Stomach (tissue), 9 donors: Measurements from ENCODE around the gene TASL. TPM values are rescaled to one million over a fixed set of nuclear protein-coding genes. Genes with fewer than 3 reads are reported as not detected.
A peak's percentile ranks its signal among the peaks of the same experiment; 100 is the strongest.

Experiments
- DNase-seq, 2 donors: peaks; one replicate each; pipeline versions ENCODE4 v3.0.0 to v3.0.0-alpha.2; 2013 to 2019
- H3K27ac ChIP-seq, 5 donors: fragments of 200-600 bp in 4 of 5; sonication (generic) in 4 of 5; one replicate each; pipeline ENCODE4 v1.5.1; 2013 to 2019; ENCODE audit warnings: mild to moderate bottlenecking in 1 of 5, moderate library complexity in 1 of 5
- H3K27me3 ChIP-seq, 3 donors: fragments of 200-600 bp; sonication (generic); one replicate each; pipeline ENCODE4 v1.5.1; 2017 to 2019; ENCODE audit warnings: mixed run types in 1 of 3
- H3K36me3 ChIP-seq, 4 donors: fragments of 200-600 bp; sonication (generic); 1 replicate in 3 of 4; 2 replicates in 1 of 4; pipeline ENCODE4 v1.5.1; 2016 to 2019
- H3K4me1 ChIP-seq, 4 donors: fragments of 200-600 bp; sonication (generic); one replicate each; pipeline ENCODE4 v1.5.1; 2016 to 2019
- H3K4me3 ChIP-seq, 4 donors: fragments of 200-600 bp; sonication (generic) in 3 of 4; one replicate each; pipeline ENCODE4 v1.5.1; 2016 to 2019; ENCODE audit warnings: mild to moderate bottlenecking in 1 of 4
- H3K9me3 ChIP-seq, 4 donors: fragments of 200-600 bp; sonication (generic); one replicate each; pipeline ENCODE4 v1.5.1; 2016 to 2019
- EP300 ChIP-seq: sonication (generic); formaldehyde crosslinking; IDR thresholded peaks from one replicate; pipeline ENCODE4 v1.6.1; 2017; ENCODE audit warnings: antibody characterized with exemption
- POLR2A ChIP-seq, 4 donors: fragments of 450-650 bp; IDR thresholded peaks; one replicate each; pipeline ENCODE4 v1.6.1; 2016; ENCODE audit warnings: antibody characterized with exemption in 4 of 4, control low read depth in 2 of 4, mild to moderate bottlenecking in 1 of 4, moderate library complexity in 1 of 4
- POLR2AphosphoS5 ChIP-seq, 3 donors: sonication (generic); formaldehyde crosslinking; IDR thresholded peaks; one replicate each; pipeline ENCODE4 v1.6.1; 2016; ENCODE audit warnings: antibody characterized with exemption in 3 of 3
- WGBS, 5 donors: extraction: QIAGEN DNeasy Blood & Tissue Kit in 3 of 5; methylation state at CpG; one replicate each; pipeline versions ENCODE4 v1.1.5 to v1.1.7; 2013 to 2018; 5-methylcytosine and 5-hydroxymethylcytosine counted together
- intact Hi-C: fragments of 100-400 bp; cut with DNase I; formaldehyde crosslinking; loops from one replicate; pipeline ENCODE4 v1.15.1; 2023; ENCODE audit warnings: low total_unique reads
- polyA plus RNA-seq, 3 donors: library from polyadenylated mRNA; stranded (reverse); fragments of 200-250 nt; gene quantifications; one replicate each; pipeline ENCODE4 v1.2.3, GENCODE V29; 2013
- total RNA-seq, 5 donors: library from RNA; depleted of rRNA; stranded (reverse); fragments of >200 nt; gene quantifications; one replicate each; pipeline versions ENCODE4 v1.1.0 to v1.2.3, GENCODE V29; 2014 to 2016
- TF ChIP-seq, protein P1 (sequence below), 7 experiments: fragments of 450-650 bp in 4 of 7; fragments of 200-600 bp in 3 of 7; sonication (generic) in 3 of 7; IDR thresholded peaks; one replicate each; pipeline ENCODE4 v1.5.1; 2016 to 2019; ENCODE audit warnings: antibody characterized with exemption in 7 of 7, control low read depth in 2 of 7, mild to moderate bottlenecking in 1 of 7
- donor health status: healthy with polysubstance abuse.
- donor health status: Bipolar disorder and iron deficiency.
- donor health status: healthy.

Gene TASL
- total and polyA plus RNA-seq, 8 donors = 0.10 to 9.3 (median 0.99) TPM; not detected in 2

DNA sequence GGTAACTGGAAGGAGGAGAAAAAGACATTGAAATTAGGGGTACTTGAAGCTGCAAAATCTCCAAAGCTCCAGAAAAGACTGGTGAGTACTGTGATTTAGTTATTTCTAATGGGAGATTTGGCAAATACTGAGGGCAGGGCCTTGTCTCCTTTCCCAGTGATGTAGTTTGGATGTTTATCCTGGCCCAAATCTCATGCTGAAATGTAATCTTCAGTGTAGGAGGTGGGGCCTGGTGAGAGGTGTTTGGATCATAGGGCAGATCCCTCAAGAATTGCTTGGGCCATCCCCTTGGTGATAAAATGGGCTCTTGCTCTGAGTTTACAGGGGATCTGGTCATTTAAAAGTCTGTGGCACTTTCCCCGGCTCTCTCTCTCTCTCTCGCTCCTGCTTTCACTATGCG is 42.6 kb upstream of the TASL start:
- Histone ChIP-seq H3K36me3 (no peaks in the 10 kb centered on the region), H3K4me3 (no peak overlapping the region), H3K4me1 (no peaks in the 10 kb centered on the region), H3K27me3 (no peaks in the 10 kb centered on the region), H3K27ac (no peak overlapping the region), H3K9me3 (peaks cover 0 to 11% (median 8%) of the 10 kb centered on the region in 4 donors)
- intact Hi-C loops = no loop called here
- WGBS, 5 donors = 87 to 100% (median 98%) methylated on average over 3 of the region's 3 CpGs
- TF ChIP-seq POLR2AphosphoS5 (IDR thresholded peaks at IDR 0.05) (no peak), EP300 (no peak), POLR2A (IDR thresholded peaks at IDR 0.05) (no peak)
- TF ChIP-seq, protein P1, sequence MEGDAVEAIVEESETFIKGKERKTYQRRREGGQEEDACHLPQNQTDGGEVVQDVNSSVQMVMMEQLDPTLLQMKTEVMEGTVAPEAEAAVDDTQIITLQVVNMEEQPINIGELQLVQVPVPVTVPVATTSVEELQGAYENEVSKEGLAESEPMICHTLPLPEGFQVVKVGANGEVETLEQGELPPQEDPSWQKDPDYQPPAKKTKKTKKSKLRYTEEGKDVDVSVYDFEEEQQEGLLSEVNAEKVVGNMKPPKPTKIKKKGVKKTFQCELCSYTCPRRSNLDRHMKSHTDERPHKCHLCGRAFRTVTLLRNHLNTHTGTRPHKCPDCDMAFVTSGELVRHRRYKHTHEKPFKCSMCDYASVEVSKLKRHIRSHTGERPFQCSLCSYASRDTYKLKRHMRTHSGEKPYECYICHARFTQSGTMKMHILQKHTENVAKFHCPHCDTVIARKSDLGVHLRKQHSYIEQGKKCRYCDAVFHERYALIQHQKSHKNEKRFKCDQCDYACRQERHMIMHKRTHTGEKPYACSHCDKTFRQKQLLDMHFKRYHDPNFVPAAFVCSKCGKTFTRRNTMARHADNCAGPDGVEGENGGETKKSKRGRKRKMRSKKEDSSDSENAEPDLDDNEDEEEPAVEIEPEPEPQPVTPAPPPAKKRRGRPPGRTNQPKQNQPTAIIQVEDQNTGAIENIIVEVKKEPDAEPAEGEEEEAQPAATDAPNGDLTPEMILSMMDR (IDR thresholded peaks at IDR 0.05) = no peak
- DNase-seq = no peak

DNA sequence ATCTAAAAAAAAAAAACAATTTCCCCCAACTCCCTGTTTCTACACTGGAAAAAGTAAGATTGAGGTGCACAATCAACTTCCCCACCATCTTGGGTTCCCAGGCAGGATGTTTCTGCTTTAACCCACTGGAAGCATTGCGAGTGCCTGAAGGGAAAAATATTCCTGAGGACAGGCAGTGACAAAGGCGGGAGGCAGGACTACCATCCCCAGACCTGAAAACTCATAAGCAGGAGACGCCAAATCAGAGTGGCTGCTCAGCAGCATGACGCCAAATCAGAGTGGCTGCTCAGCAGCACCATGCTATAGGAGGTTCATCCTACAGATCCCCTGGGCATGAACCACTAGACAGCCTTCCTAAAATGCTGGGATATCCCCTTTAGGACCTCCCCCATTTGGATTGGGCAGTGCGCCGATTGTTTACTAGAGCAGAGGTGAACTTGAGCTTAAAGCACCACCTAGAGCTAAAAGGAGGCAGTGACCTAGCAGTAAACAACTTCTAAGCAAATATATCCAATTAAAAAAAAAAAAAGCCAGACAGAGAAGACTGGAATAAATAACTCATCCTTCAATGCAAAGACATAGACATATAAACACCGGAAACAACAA is 40.7 kb upstream of the TASL start:
- WGBS, 5 donors = 48 to 82% (median 61%) methylated on average over 4 to 7 of the region's 7 CpGs
- intact Hi-C loops = no loop called here
- Histone ChIP-seq H3K4me1 (no peaks in the 10 kb centered on the region), H3K27ac (no peak overlapping the region), H3K9me3 (peaks cover 0 to 11% (median 8%) of the 10 kb centered on the region in 4 donors), H3K27me3 (no peaks in the 10 kb centered on the region), H3K36me3 (no peaks in the 10 kb centered on the region), H3K4me3 (no peak overlapping the region)
- DNase-seq = peak in 1 of 2 donors; percentile 5
- TF ChIP-seq, protein P1 (IDR thresholded peaks at IDR 0.05) = peak in 1 of 7 experiments; percentile 17
- TF ChIP-seq POLR2A (IDR thresholded peaks at IDR 0.05) = no peak

DNA sequence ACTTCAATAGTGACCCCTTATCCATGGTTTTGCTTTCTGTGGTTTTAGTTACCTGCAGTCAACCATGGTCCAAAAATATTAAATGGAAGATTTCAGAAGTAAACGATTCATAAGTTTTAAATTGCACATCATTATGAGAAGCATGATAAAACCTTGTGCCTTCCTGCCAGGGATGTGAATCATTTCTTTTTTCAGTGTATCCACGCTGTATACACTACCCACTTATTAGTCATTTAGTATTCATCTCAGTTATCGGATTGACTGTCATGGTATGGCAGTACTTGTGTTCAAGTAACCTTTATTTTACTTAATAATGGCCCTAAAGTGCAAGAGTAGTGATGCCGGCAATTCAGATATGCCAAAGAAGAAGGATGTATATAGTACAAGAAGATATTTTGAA is 37.7 kb upstream of the TASL start:
- 51 to 86% (median 73%) methylated on average over 4 of the region's 4 CpGs for WGBS, 5 donors

DNA sequence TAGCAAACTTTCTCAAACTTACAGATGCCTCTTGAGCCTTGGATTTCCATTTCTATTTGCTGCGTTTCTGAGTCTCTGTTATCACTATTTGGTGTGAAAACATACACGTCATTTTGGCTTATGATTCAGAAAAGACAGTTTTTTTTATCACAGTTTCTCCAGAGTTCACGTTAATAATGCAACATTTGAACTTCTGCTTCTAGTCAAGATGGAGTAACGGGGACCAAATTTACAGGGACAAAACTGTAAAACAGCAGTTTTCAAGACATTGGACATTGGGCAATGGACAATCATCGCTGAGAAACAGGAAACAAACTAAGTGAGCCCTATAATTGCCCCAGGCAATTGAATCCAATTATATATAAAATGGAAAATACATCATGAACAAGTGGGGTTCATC is 36.2 kb upstream of the TASL start:
- H3K27me3 ChIP-seq = no peaks in the 10 kb centered on the region
- intact Hi-C loops = no loop called here
- WGBS, 5 donors = 36 to 59% (median 41%) methylated on average over 5 of the region's 5 CpGs
- no peak for TF ChIP-seq POLR2A (IDR thresholded peaks at IDR 0.05)
- TF ChIP-seq, protein P1 (IDR thresholded peaks at IDR 0.05) = no peak
- no peak for TF ChIP-seq EP300
- TF ChIP-seq POLR2AphosphoS5 (IDR thresholded peaks at IDR 0.05) = no peak
- H3K4me3 ChIP-seq = no peak overlapping the region
- H3K27ac ChIP-seq = no peak overlapping the region
- H3K9me3 ChIP-seq = no peaks in the 10 kb centered on the region
- DNase-seq = no peak
- no peaks in the 10 kb centered on the region for H3K36me3 ChIP-seq
- H3K4me1 ChIP-seq = no peaks in the 10 kb centered on the region

More for the DNA sequence above, 37.7 kb upstream of the TASL start:
- Histone ChIP-seq H3K27ac (no peak overlapping the region), H3K4me1 (no peaks in the 10 kb centered on the region), H3K36me3 (no peaks in the 10 kb centered on the region), H3K4me3 (no peak overlapping the region), H3K9me3 (no peaks in the 10 kb centered on the region), H3K27me3 (no peaks in the 10 kb centered on the region)
- intact Hi-C loops = no loop called here
- TF ChIP-seq, protein P1 (IDR thresholded peaks at IDR 0.05) = no peak
- TF ChIP-seq EP300 = no peak
- no peak for TF ChIP-seq POLR2A (IDR thresholded peaks at IDR 0.05)
- no peak for TF ChIP-seq POLR2AphosphoS5 (IDR thresholded peaks at IDR 0.05)
- no peak for DNase-seq
